Brain microvascular endothelial cell (primary cell): ENCODE results near the gene KCNN3.

Source experiments
- DNase-seq: peaks from one replicate; pipeline ENCODE4 v3.0.0-alpha.2; 2020
- H3K27ac ChIP-seq: fragments of 250-450 bp; sonication (Bioruptor Pico); 2 replicates; pipeline ENCODE4 v1.5.1; 2020; ENCODE audit warnings: mild to moderate bottlenecking, moderate library complexity
- H3K27me3 ChIP-seq: fragments of 250-450 bp; sonication (Bioruptor Pico); replicated peaks from 2 replicates; pipeline ENCODE4 v1.5.1; 2020; ENCODE audit warnings: mild to moderate bottlenecking
- H3K36me3 ChIP-seq: fragments of 250-450 bp; sonication (Bioruptor Pico); replicated peaks from 2 replicates; pipeline ENCODE4 v1.5.1; 2020; ENCODE audit warnings: mild to moderate bottlenecking
- H3K4me3 ChIP-seq: 2 replicates; pipeline ENCODE4 v1.5.1; 2011; ENCODE audit warnings: low read depth, mild to moderate bottlenecking, control low read depth, low read length, moderate library complexity
- CTCF ChIP-seq: IDR thresholded peaks from 2 replicates; pipeline ENCODE4 v1.5.1; 2011; ENCODE audit warnings: low read depth, mild to moderate bottlenecking, moderate library complexity, low read length, control low read depth, inconsistent platforms; ENCODE audit errors: missing control alignments
- in situ Hi-C: cut with HindIII; loops from 2 replicates; pipeline ENCODE4 v1.10.0; 2017; ENCODE audit warnings: low sequenced_read_pairs, low pct_ligation_motif_present

The KCNN3 gene

GRCh38 chr1:154751690-154752089 is 118.4 kb downstream of the KCNN3 start:
- peaks cover 4% of the 10 kb centered on the region for H3K27me3 ChIP-seq
- TF ChIP-seq CTCF, result no peak
- H3K36me3 ChIP-seq, result no peaks in the 10 kb centered on the region
- no peak overlapping the region for H3K4me3 ChIP-seq
- no peak overlapping the region for H3K27ac ChIP-seq
- in situ Hi-C loops, result no loop called here
- DNase-seq, result no peak

- no peak for DNase-seq
- no peak for TF ChIP-seq CTCF
- Histone ChIP-seq H3K27ac (no peak overlapping the region), H3K36me3 (no peaks in the 10 kb centered on the region), H3K27me3 (peaks cover 6% of the 10 kb centered on the region), H3K4me3 (no peak overlapping the region)
- in situ Hi-C loops, result no loop called here
Measured at GRCh38 chr1:154750681-154751665, 119.1 kb downstream of the KCNN3 start.

- H3K27me3 ChIP-seq, result peaks cover 6% of the 10 kb centered on the region
- DNase-seq, result peak; percentile 65
Measured at GRCh38 chr1:154749078-154749760, 120.9 kb downstream of the KCNN3 start.

GRCh38 chr1:154748405-154748775 is 121.7 kb downstream of the KCNN3 start:
- in situ Hi-C loops, result no loop called here
- TF ChIP-seq CTCF, result no peak
- no peak overlapping the region for H3K27ac ChIP-seq

More at GRCh38 chr1:154749078-154749760, 120.9 kb downstream of the KCNN3 start:
- in situ Hi-C loops, result no loop called here
- no peak overlapping the region for H3K4me3 ChIP-seq
- H3K27ac ChIP-seq, result no peak overlapping the region
- no peaks in the 10 kb centered on the region for H3K36me3 ChIP-seq
- peak; percentile 71 for TF ChIP-seq CTCF

GRCh38 chr1:154747740-154748404 is 122.2 kb downstream of the KCNN3 start:
- no peak overlapping the region for H3K4me3 ChIP-seq
- no peaks in the 10 kb centered on the region for H3K36me3 ChIP-seq
- no peak overlapping the region for H3K27ac ChIP-seq

More at GRCh38 chr1:154748405-154748775, 121.7 kb downstream of the KCNN3 start:
- Histone ChIP-seq H3K27me3 (peaks cover 6% of the 10 kb centered on the region), H3K36me3 (no peaks in the 10 kb centered on the region), H3K4me3 (no peak overlapping the region)
- no peak for DNase-seq

More at GRCh38 chr1:154747740-154748404, 122.2 kb downstream of the KCNN3 start:
- H3K27me3 ChIP-seq, result peaks cover 6% of the 10 kb centered on the region
- in situ Hi-C loops, result no loop called here
- no peak for TF ChIP-seq CTCF
- no peak for DNase-seq
